GM18499 (cell line): ENCODE measurements around the gene RGS17.
"Not testable (repeated sequence)": the region's sequence is repeated elsewhere in the genome, so short reads cannot be mapped to it uniquely, and the experiment has no call there.

ENCODE experiments used
- ATAC-seq: cut with Tn5 transposase; IDR thresholded peaks from one replicate; pipeline ENCODE4 v1.9.1; 2021; ENCODE audit warnings: moderate number of reproducible peaks; ENCODE audit not compliant: insufficient read depth, unreplicated experiment

Gene RGS17

GRCh38 chr6:153126218-153126617 is 4.9 kb downstream of the RGS17 start:
- ATAC-seq, result no peak

GRCh38 chr6:153125032-153125431 is 6.0 kb downstream of the RGS17 start:
- no peak for ATAC-seq

GRCh38 chr6:153123801-153124200 is 7.3 kb downstream of the RGS17 start:
- no peak for ATAC-seq

- ATAC-seq, result no peak
Measured at GRCh38 chr6:153121311-153121710, 9.8 kb downstream of the RGS17 start.

- ATAC-seq, result peak; percentile 98
Measured at GRCh38 chr6:153117986-153118879, 12.8 kb downstream of the RGS17 start.

- not testable (repeated sequence) for ATAC-seq
Measured at GRCh38 chr6:153111082-153111481, 20.0 kb downstream of the RGS17 start.

- ATAC-seq, result not testable (repeated sequence)
Measured at GRCh38 chr6:153110612-153111011, 20.5 kb downstream of the RGS17 start.

- no peak for ATAC-seq
Measured at GRCh38 chr6:153108315-153108714, 22.8 kb downstream of the RGS17 start.

GRCh38 chr6:153106021-153106420 is 25.1 kb downstream of the RGS17 start:
- ATAC-seq, result no peak

GRCh38 chr6:153104220-153104619 is 26.9 kb downstream of the RGS17 start:
- no peak for ATAC-seq

- no peak for ATAC-seq
Measured at GRCh38 chr6:153103319-153103655, 27.8 kb downstream of the RGS17 start.

GRCh38 chr6:153102605-153103318 is 28.3 kb downstream of the RGS17 start:
- no peak for ATAC-seq

- ATAC-seq, result no peak
Measured at GRCh38 chr6:153101461-153101860, 29.6 kb downstream of the RGS17 start.

- ATAC-seq, result no peak
Measured at GRCh38 chr6:153099636-153100035, 31.4 kb downstream of the RGS17 start.

- ATAC-seq, result no peak
Measured at GRCh38 chr6:153096792-153097191, 34.3 kb downstream of the RGS17 start.

- ATAC-seq, result no peak
Measured at GRCh38 chr6:153096031-153096430, 35.1 kb downstream of the RGS17 start.

- peak; percentile 77 for ATAC-seq
Measured at GRCh38 chr6:153092082-153093013, 38.7 kb downstream of the RGS17 start.

GRCh38 chr6:153090241-153090930 is 40.7 kb downstream of the RGS17 start:
- ATAC-seq, result no peak

- ATAC-seq, result no peak
Measured at GRCh38 chr6:153088796-153089195, 42.3 kb downstream of the RGS17 start.

- no peak for ATAC-seq
Measured at GRCh38 chr6:153087436-153087835, 43.6 kb downstream of the RGS17 start.
